SK-N-SH (cell line): Measurements from ENCODE around the gene CCDC169. TPM values are rescaled to one million over a fixed set of nuclear protein-coding genes. Genes with fewer than 3 reads are reported as not detected.

Experiments used
- CTCF ChIA-PET: fragments of 300-600, 350-600 bp; formaldehyde crosslinking; extraction: SDS; loops from one replicate; lab custom pipeline; 2021; lab: Yijun Ruan, JAX
- POLR2A ChIA-PET: fragments of 350-600 bp; sonication (Branson Sonifier 250); formaldehyde crosslinking; extraction: SDS; loops from one replicate; lab custom pipeline; 2020; ENCODE audit warnings: antibody characterized with exemption, inconsistent platforms; lab: Yijun Ruan, JAX
- DNase-seq: peaks from one replicate; pipeline ENCODE4 v3.0.0; 2012
- H2AFZ ChIP-seq: fragments of 200-600 bp; sonication (generic); 2 replicates; pipeline ENCODE4 v1.8.1; 2016; ENCODE audit warnings: antibody characterized with exemption, mild to moderate bottlenecking, low read depth
- H3F3A ChIP-seq: fragments of 200-600 bp; sonication (generic); replicated peaks from 2 replicates; pipeline ENCODE3; 2016; ENCODE audit warnings: antibody characterized with exemption, mild to moderate bottlenecking; ENCODE audit not compliant: insufficient read depth
- H3K27ac ChIP-seq, 2 experiments: fragments of 200-500 bp in 1 of 2; fragments of 200-600 bp in 1 of 2; sonication (Bioruptor generic) in 1 of 2; sonication (generic), shearing (Covaris generic) in 1 of 2; 2 replicates each; pipeline versions ENCODE4 v1.5.1 to v1.6.1; 2014 to 2016; ENCODE audit warnings: low read depth in 2 of 2, inconsistent platforms in 1 of 2, low read length in 1 of 2, mild to moderate bottlenecking in 1 of 2, mixed read lengths in 1 of 2
- H3K27me3 ChIP-seq: fragments of 200-600 bp; sonication (generic), shearing (Covaris generic); 2 replicates; pipeline ENCODE4 v1.6.1; 2016; ENCODE audit warnings: mixed run types; ENCODE audit not compliant: insufficient read depth
- H3K36me3 ChIP-seq, 2 experiments: fragments of 200-500 bp in 1 of 2; fragments of 200-600 bp in 1 of 2; sonication (Bioruptor generic) in 1 of 2; sonication (generic) in 1 of 2; replicated peaks in 1 of 2; 2 replicates each; pipeline versions ENCODE3 to v1.5.1; 2014 to 2016; ENCODE audit warnings: low read length in 1 of 2, mild to moderate bottlenecking in 1 of 2; ENCODE audit not compliant: insufficient read depth in 2 of 2, control insufficient read depth in 1 of 2
- H3K4me1 ChIP-seq, 2 experiments: fragments of 200-500 bp in 1 of 2; fragments of 200-600 bp in 1 of 2; sonication (Bioruptor generic) in 1 of 2; sonication (generic), shearing (Covaris generic) in 1 of 2; 2 replicates each; pipeline versions ENCODE4 v1.5.1 to v1.6.1; 2014 to 2016; ENCODE audit warnings: low read depth in 1 of 2, low read length in 1 of 2, mixed run types in 1 of 2; ENCODE audit not compliant: insufficient read depth in 2 of 2, control insufficient read depth in 1 of 2
- H3K4me2 ChIP-seq: fragments of 200-600 bp; sonication (generic), shearing (Covaris generic); 2 replicates; pipeline ENCODE4 v1.6.1; 2017; ENCODE audit warnings: mixed run types
- H3K4me3 ChIP-seq, 2 experiments: fragments of 200-500 bp in 1 of 2; fragments of 200-600 bp in 1 of 2; sonication (Bioruptor generic) in 1 of 2; sonication (generic), shearing (Covaris generic) in 1 of 2; 2 replicates each; pipeline versions ENCODE4 v1.5.1 to v1.8.1; 2014 to 2016; ENCODE audit warnings: low read depth in 2 of 2, inconsistent platforms in 1 of 2, low read length in 1 of 2, mild to moderate bottlenecking in 1 of 2, mixed read lengths in 1 of 2, moderate library complexity in 1 of 2
- H3K79me2 ChIP-seq: fragments of 200-600 bp; sonication (generic); 2 replicates; pipeline ENCODE4 v1.8.1; 2017; ENCODE audit warnings: mild to moderate bottlenecking; ENCODE audit not compliant: insufficient read depth
- H3K9ac ChIP-seq: fragments of 200-600 bp; sonication (generic); 2 replicates; pipeline ENCODE4 v1.6.1; 2017; ENCODE audit warnings: mixed run types
- H3K9me2 ChIP-seq: fragments of 200-600 bp; sonication (generic); 2 replicates; pipeline ENCODE4 v1.6.1; 2017; ENCODE audit warnings: mixed run types
- H3K9me3 ChIP-seq: fragments of 200-600 bp; sonication (generic); 2 replicates; pipeline ENCODE4 v1.6.1; 2017; ENCODE audit warnings: mixed run types, mild to moderate bottlenecking, moderate library complexity
- H4K20me1 ChIP-seq: fragments of 200-600 bp; sonication (generic); 2 replicates; pipeline ENCODE4 v1.6.1; 2017; ENCODE audit warnings: mild to moderate bottlenecking, mixed run types; ENCODE audit not compliant: insufficient read depth
- CHD2 ChIP-seq: fragments of 150-350 bp; IDR thresholded peaks from 2 replicates; pipeline ENCODE4 v1.6.1; 2018; ENCODE audit warnings: low read length; ENCODE audit not compliant: partially characterized antibody
- EP300 ChIP-seq, 2 experiments: IDR thresholded peaks; 2 replicates each; pipeline versions ENCODE4 v1.4.0 to v1.6.1; 2012; ENCODE audit warnings: borderline replicate concordance in 1 of 2, low read depth in 1 of 2, low read length in 1 of 2
- FOSL2 ChIP-seq: IDR thresholded peaks from 2 replicates; pipeline ENCODE4 v1.4.0; 2012; ENCODE audit warnings: low read depth, mild to moderate bottlenecking, moderate library complexity, borderline replicate concordance
- FOXJ3 ChIP-seq: sonication (generic); formaldehyde crosslinking; IDR thresholded peaks from 2 replicates; pipeline ENCODE4 v1.5.1; 2020; ENCODE audit warnings: mild to moderate bottlenecking, missing genetic modification reagents
- FOXM1 ChIP-seq: IDR thresholded peaks from 2 replicates; pipeline ENCODE4 v1.4.0; 2012; ENCODE audit warnings: low read depth, mild to moderate bottlenecking
- GABPA ChIP-seq: IDR thresholded peaks from 2 replicates; pipeline ENCODE4 v1.4.0; 2012; ENCODE audit warnings: low read depth, mild to moderate bottlenecking
- RFX5 ChIP-seq: IDR thresholded peaks from 2 replicates; pipeline ENCODE4 v1.6.1; 2012; ENCODE audit warnings: mild to moderate bottlenecking, improper control_type of control experiment, low read length
- SMC3 ChIP-seq: IDR thresholded peaks from 2 replicates; pipeline ENCODE4 v1.6.1; 2012; ENCODE audit warnings: low read depth, low read length, improper control_type of control experiment
- TAF1 ChIP-seq: IDR thresholded peaks from 2 replicates; pipeline ENCODE4 v1.6.1; 2012; ENCODE audit warnings: low read depth, mild to moderate bottlenecking, low read length, moderate library complexity, borderline replicate concordance
- TCF12 ChIP-seq: IDR thresholded peaks from 2 replicates; pipeline ENCODE4 v1.4.0; 2012
- WGBS: methylation state at CpG from one replicate; pipeline ENCODE4 v1.1.6; 2017; ENCODE audit warnings: low lambda C conversion rate; 5-methylcytosine and 5-hydroxymethylcytosine counted together
- polyA plus RNA-seq, 3 experiments: library from polyadenylated mRNA; depleted of rRNA; stranded (reverse); fragments of >200 nt; gene quantifications; 2 replicates each; pipeline ENCODE4 v1.2.3, GENCODE V29; 2012
- TF ChIP-seq, protein P1 (sequence below): IDR thresholded peaks from 2 replicates; pipeline ENCODE4; 2012
- TF ChIP-seq, protein P2 (sequence below): IDR thresholded peaks from 2 replicates; pipeline ENCODE4 v1.4.0; 2012; ENCODE audit warnings: low read depth, borderline replicate concordance

Gene CCDC169
- polyA plus RNA-seq, 1 of the 3 experiments (the other 2 are of a cell fraction), result 1.8 TPM

DNA sequence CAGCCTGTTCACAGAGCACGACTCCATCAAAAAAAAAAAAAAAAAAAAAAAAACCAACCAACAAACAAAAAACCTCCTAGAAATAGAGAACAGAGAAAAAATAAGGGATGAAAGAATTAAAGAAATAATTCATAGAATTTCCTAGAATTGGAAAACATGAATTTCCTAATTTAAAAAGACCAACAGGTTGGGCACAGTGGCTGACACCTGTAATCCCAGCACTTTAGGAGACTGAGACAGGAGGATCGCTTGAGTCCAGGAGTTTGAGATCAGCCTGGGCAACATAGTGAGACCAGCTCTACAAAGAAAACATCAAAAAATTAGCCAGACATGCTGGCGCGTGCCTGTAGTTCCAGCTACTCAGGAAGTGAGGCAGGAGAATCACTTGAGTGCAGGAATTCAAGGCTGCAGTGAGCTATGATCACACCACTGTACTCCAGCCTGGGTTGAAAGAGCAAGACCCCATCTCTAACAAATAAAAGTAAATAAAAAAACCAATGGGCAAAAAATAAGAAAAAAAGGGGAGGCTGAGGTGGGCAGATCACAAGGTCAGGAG, 42.1 kb upstream of the CCDC169 start:
- Histone ChIP-seq H2AFZ (no peak overlapping the region), H3K27ac (no peak overlapping the region), H3K4me1 (no peaks in the 10 kb centered on the region), H3K4me2 (no peak overlapping the region), H3K36me3 (no peaks in the 10 kb centered on the region), H4K20me1 (no peaks in the 10 kb centered on the region), H3K4me3 (no peak overlapping the region), H3K9me2 (no peaks in the 10 kb centered on the region), H3K9ac (no peak overlapping the region), H3K27me3 (no peaks in the 10 kb centered on the region), H3K9me3 (no peaks in the 10 kb centered on the region), H3K79me2 (peaks cover 2% of the 10 kb centered on the region; the same call in 1 of the 2 replicates), H3F3A (peaks cover 3% of the 10 kb centered on the region)
- ChIA-PET POLR2A (no interaction called here), CTCF (interaction anchor here (1.6 kb wide), 1 partner anchor 397 kb away, joined by 4 read pairs; no protein-coding TSS in a partner anchor)
- TF ChIP-seq FOXJ3, result no peak
- TF ChIP-seq EP300 (IDR thresholded peaks at IDR 0.05; ENCODE audit: borderline replicate concordance in 1 of 2, low read depth in 1 of 2, low read length in 1 of 2), result no peak
- no peak for TF ChIP-seq FOXM1
- no peak for TF ChIP-seq TAF1
- TF ChIP-seq, protein P1, sequence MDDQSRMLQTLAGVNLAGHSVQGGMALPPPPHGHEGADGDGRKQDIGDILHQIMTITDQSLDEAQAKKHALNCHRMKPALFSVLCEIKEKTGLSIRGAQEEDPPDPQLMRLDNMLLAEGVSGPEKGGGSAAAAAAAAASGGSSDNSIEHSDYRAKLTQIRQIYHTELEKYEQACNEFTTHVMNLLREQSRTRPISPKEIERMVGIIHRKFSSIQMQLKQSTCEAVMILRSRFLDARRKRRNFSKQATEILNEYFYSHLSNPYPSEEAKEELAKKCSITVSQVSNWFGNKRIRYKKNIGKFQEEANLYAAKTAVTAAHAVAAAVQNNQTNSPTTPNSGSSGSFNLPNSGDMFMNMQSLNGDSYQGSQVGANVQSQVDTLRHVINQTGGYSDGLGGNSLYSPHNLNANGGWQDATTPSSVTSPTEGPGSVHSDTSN, result no peak
- no peak for TF ChIP-seq RFX5
- TF ChIP-seq CHD2, result no peak
- DNase-seq, result no peak
- 92% methylated on average over 4 of the region's 4 CpGs for WGBS

DNA sequence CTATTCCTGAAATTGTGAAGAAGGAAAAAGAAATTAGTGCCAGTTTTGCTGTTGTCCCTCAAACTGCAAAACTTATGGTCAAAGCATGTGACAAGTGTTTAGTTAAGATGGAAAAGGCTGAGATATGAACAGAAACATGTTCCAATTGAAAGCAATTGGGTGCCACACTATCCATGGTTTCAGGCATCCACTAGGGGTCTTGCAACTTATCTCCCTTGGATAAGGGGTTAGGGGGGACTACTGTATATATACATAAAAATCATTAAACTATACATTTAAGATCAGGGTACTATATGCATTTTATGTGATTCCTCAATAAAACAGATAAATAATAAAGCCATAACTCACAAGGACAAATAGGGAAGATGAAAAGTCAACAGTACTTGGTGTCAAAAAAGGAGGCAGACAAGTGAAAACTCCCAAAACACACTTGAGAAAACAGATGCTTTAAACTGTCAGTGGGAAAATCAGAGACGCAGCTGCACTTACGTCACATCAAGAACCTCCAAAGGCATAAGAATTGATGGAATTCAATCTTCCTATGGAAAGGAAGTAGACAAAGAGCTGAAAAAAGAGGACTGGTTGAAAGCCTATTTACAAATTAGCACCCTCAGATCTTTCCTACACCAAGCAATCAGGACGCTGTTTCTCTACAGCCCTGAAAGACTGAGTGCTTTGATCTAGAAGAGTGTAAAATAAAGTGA, 40.5 kb upstream of the CCDC169 start:
- no peaks in the 10 kb centered on the region for H3K36me3 ChIP-seq
- no peak overlapping the region for H3K9ac ChIP-seq
- DNase-seq, result no peak
- H3K9me2 ChIP-seq, result no peaks in the 10 kb centered on the region
- peaks cover 3% of the 10 kb centered on the region for H3F3A ChIP-seq
- no peak overlapping the region for H2AFZ ChIP-seq
- H3K27me3 ChIP-seq, result no peaks in the 10 kb centered on the region
- 88% methylated on average over 3 of the region's 3 CpGs for WGBS
- H3K27ac ChIP-seq, result no peak overlapping the region
- ChIA-PET CTCF (no interaction called here), POLR2A (no interaction called here)
- no peak overlapping the region for H3K4me3 ChIP-seq
- no peaks in the 10 kb centered on the region for H3K4me1 ChIP-seq
- H3K9me3 ChIP-seq, result 0 out of 2 replicates have a peak, but pooled peaks cover 1% of the 10 kb centered on the region
- H3K79me2 ChIP-seq, result no peaks in the 10 kb centered on the region; the same call in 1 of the 2 replicates
- H3K4me2 ChIP-seq, result no peak overlapping the region
- TF ChIP-seq SMC3 (no peak), GABPA (no peak), EP300 (IDR thresholded peaks at IDR 0.05; ENCODE audit: borderline replicate concordance in 1 of 2, low read depth in 1 of 2, low read length in 1 of 2) (no peak), FOSL2 (no peak), TCF12 (no peak)
- TF ChIP-seq, protein P2, sequence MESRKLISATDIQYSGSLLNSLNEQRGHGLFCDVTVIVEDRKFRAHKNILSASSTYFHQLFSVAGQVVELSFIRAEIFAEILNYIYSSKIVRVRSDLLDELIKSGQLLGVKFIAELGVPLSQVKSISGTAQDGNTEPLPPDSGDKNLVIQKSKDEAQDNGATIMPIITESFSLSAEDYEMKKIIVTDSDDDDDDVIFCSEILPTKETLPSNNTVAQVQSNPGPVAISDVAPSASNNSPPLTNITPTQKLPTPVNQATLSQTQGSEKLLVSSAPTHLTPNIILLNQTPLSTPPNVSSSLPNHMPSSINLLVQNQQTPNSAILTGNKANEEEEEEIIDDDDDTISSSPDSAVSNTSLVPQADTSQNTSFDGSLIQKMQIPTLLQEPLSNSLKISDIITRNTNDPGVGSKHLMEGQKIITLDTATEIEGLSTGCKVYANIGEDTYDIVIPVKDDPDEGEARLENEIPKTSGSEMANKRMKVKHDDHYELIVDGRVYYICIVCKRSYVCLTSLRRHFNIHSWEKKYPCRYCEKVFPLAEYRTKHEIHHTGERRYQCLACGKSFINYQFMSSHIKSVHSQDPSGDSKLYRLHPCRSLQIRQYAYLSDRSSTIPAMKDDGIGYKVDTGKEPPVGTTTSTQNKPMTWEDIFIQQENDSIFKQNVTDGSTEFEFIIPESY, result no peak
- no peaks in the 10 kb centered on the region for H4K20me1 ChIP-seq
